Smooth muscle cell (in vitro differentiated cells): ENCODE results near the gene KLF1. TPM values are rescaled to one million over a fixed set of nuclear protein-coding genes. Genes with fewer than 3 reads are reported as not detected.

ENCODE experiments used
- DNase-seq: peaks from one replicate; lab custom pipeline; 2025; ENCODE audit not compliant: unreplicated experiment; lab: John Stamatoyannopoulos, UW
- H2AFZ ChIP-seq: fragments of 200-600 bp; sonication (generic); 2 replicates; pipeline ENCODE4 v1.6.0; 2016; ENCODE audit warnings: antibody characterized with exemption, low read depth, mild to moderate bottlenecking
- H3F3A ChIP-seq: fragments of 200-600 bp; sonication (generic); 2 replicates; pipeline ENCODE4 v1.6.0; 2017; ENCODE audit warnings: antibody characterized with exemption, low read depth
- H3K27ac ChIP-seq: fragments of 200-600 bp; sonication (generic); 2 replicates; pipeline ENCODE4 v1.5.1; 2016; ENCODE audit warnings: low read depth, mild to moderate bottlenecking
- H3K27me3 ChIP-seq: fragments of 200-600 bp; sonication (generic); 2 replicates; pipeline ENCODE4 v1.6.1; 2016; ENCODE audit warnings: low read depth, mild to moderate bottlenecking
- H3K36me3 ChIP-seq: fragments of 200-600 bp; sonication (generic); 2 replicates; pipeline ENCODE4 v1.5.1; 2016; ENCODE audit warnings: low read depth
- H3K4me1 ChIP-seq: fragments of 200-600 bp; sonication (generic); 2 replicates; pipeline ENCODE4 v1.5.1; 2016; ENCODE audit warnings: low read depth
- H3K4me2 ChIP-seq: fragments of 200-600 bp; sonication (generic); 2 replicates; pipeline ENCODE4 v1.6.0; 2016; ENCODE audit warnings: mild to moderate bottlenecking
- H3K4me3 ChIP-seq: fragments of 200-600 bp; sonication (generic); 2 replicates; pipeline ENCODE4 v1.5.1; 2016; ENCODE audit warnings: mild to moderate bottlenecking
- H3K79me2 ChIP-seq: fragments of 200-600 bp; sonication (generic); 2 replicates; pipeline ENCODE4 v1.6.0; 2016; ENCODE audit warnings: low read depth, mild to moderate bottlenecking
- H3K9ac ChIP-seq: fragments of 200-600 bp; sonication (generic); 2 replicates; pipeline ENCODE4 v1.6.0; 2016; ENCODE audit warnings: low read depth
- H3K9me3 ChIP-seq: fragments of 200-600 bp; sonication (generic); replicated peaks from 2 replicates; pipeline ENCODE4 v1.5.1; 2016; ENCODE audit warnings: low read depth
- H4K20me1 ChIP-seq: fragments of 200-600 bp; sonication (generic); 2 replicates; pipeline ENCODE4 v1.6.0; 2016; ENCODE audit warnings: low read depth
- WGBS: methylation state at CpG from one replicate; pipeline ENCODE4 v1.1.7; 2016; ENCODE audit warnings: low lambda C conversion rate; 5-methylcytosine and 5-hydroxymethylcytosine counted together
- polyA plus RNA-seq: library from polyadenylated mRNA; unstranded; fragments of >200 nt; fragmentation: Nextera tagmentation; extraction: Ambion mirVana; gene quantifications from 2 replicates; pipeline ENCODE4 v1.2.1, GENCODE V29; 2016
- total RNA-seq: library from RNA; depleted of rRNA; stranded (reverse); fragments of >200 nt; gene quantifications from 2 replicates; pipeline ENCODE4 v1.2.3, GENCODE V29; 2014
- TF ChIP-seq, protein P1 (sequence below): fragments of 200-600 bp; sonication (generic); IDR thresholded peaks from 2 replicates; pipeline ENCODE4 v1.5.1; 2017; ENCODE audit warnings: borderline replicate concordance, mild to moderate bottlenecking, antibody characterized with exemption; ENCODE audit not compliant: insufficient read depth, poor library complexity, severe bottlenecking

KLF1 gene
- total and polyA plus RNA-seq, 2 experiments from 2014 or later = 0.09 TPM; not detected in 1

DNA sequence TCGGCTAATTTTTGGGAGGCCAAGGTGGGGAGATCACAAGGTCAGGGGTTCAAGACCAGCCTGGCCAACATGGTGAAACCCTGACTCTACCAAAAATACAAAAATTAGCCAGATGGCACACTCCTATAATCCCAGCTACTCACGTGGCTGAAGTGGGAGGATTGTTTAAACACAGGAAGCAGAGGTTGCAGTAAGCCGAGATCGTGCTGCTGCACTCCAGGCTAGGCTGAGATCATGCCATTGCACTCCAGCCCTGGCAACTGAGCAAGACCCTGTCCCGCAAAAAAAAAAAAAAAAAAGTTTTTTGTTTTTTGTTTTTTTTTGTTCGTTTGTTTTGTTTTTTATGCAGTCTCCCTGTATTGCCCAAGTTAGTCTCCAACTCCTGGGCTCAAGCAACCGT lies 27.5 kb downstream of the KLF1 start:
- H3F3A ChIP-seq = no peaks in the 10 kb centered on the region
- no peaks in the 10 kb centered on the region for H3K79me2 ChIP-seq
- H3K27me3 ChIP-seq = no peaks in the 10 kb centered on the region
- H3K9ac ChIP-seq = no peak overlapping the region
- no peak overlapping the region for H3K27ac ChIP-seq
- DNase-seq = no peak
- no peaks in the 10 kb centered on the region for H4K20me1 ChIP-seq
- H3K9me3 ChIP-seq = no peaks in the 10 kb centered on the region
- TF ChIP-seq, protein P1, sequence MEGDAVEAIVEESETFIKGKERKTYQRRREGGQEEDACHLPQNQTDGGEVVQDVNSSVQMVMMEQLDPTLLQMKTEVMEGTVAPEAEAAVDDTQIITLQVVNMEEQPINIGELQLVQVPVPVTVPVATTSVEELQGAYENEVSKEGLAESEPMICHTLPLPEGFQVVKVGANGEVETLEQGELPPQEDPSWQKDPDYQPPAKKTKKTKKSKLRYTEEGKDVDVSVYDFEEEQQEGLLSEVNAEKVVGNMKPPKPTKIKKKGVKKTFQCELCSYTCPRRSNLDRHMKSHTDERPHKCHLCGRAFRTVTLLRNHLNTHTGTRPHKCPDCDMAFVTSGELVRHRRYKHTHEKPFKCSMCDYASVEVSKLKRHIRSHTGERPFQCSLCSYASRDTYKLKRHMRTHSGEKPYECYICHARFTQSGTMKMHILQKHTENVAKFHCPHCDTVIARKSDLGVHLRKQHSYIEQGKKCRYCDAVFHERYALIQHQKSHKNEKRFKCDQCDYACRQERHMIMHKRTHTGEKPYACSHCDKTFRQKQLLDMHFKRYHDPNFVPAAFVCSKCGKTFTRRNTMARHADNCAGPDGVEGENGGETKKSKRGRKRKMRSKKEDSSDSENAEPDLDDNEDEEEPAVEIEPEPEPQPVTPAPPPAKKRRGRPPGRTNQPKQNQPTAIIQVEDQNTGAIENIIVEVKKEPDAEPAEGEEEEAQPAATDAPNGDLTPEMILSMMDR = no peak
- 70% methylated on average over 7 of the region's 7 CpGs for WGBS
- no peak overlapping the region for H3K4me2 ChIP-seq
- no peak overlapping the region for H2AFZ ChIP-seq
- no peaks in the 10 kb centered on the region for H3K36me3 ChIP-seq
- H3K4me3 ChIP-seq = no peak overlapping the region
- H3K4me1 ChIP-seq = no peaks in the 10 kb centered on the region

- 96% methylated on average over 35 of the region's 35 CpGs for WGBS
- TF ChIP-seq, protein P1 = no peak
- no peaks in the 10 kb centered on the region for H3K27me3 ChIP-seq
Measured at GRCh38 chr19:12858041-12858928, 28.7 kb downstream of the KLF1 start.

DNA sequence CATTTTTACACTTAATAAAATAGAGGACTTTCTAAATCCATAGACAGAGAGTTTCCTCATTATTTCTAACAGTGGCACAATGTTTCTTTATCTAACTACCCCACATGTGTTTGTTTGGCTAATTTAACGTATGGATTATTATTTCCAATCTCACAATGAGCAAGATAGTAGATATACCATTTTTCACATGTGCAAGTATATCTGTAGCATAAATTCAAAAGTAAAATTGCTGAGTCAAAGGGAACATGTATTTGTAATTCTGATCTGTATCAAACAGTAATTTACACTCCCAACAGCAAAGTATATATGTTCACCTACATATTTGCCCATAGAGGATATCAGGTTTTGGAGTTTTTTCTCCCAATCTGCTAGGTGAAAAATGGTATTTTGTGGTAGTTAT lies 30.3 kb downstream of the KLF1 start:
- Histone ChIP-seq H2AFZ (no peak overlapping the region), H3K79me2 (no peaks in the 10 kb centered on the region), H4K20me1 (no peaks in the 10 kb centered on the region), H3K9me3 (no peaks in the 10 kb centered on the region), H3K4me3 (no peak overlapping the region), H3K9ac (no peak overlapping the region), H3F3A (no peaks in the 10 kb centered on the region), H3K4me1 (no peaks in the 10 kb centered on the region), H3K27ac (no peak overlapping the region), H3K36me3 (no peaks in the 10 kb centered on the region), H3K27me3 (no peaks in the 10 kb centered on the region), H3K4me2 (no peak overlapping the region)
- 91% methylated on average over 1 of the region's 1 CpG for WGBS
- DNase-seq = no peak
- TF ChIP-seq, protein P1 = no peak

More at GRCh38 chr19:12858041-12858928, 28.7 kb downstream of the KLF1 start:
- H3K9ac ChIP-seq = no peak overlapping the region
- no peaks in the 10 kb centered on the region for H3K4me1 ChIP-seq
- no peaks in the 10 kb centered on the region for H3K9me3 ChIP-seq
- H2AFZ ChIP-seq = no peak overlapping the region
- H3K36me3 ChIP-seq = no peaks in the 10 kb centered on the region
- no peaks in the 10 kb centered on the region for H3F3A ChIP-seq
- no peak for DNase-seq
- no peaks in the 10 kb centered on the region for H3K79me2 ChIP-seq
- H3K27ac ChIP-seq = no peak overlapping the region
- no peak overlapping the region for H3K4me3 ChIP-seq
- no peaks in the 10 kb centered on the region for H4K20me1 ChIP-seq
- H3K4me2 ChIP-seq = no peak overlapping the region
